Activated CD8-positive, alpha-beta memory T cell treated with anti-CD3 and anti-CD28 coated beads, Interleukin-2, amount 50 U/mL, for 48 hours (primary cell): ENCODE measurements around the gene DHRS12.
A peak's percentile ranks its signal among the peaks of the same experiment; 100 is the strongest.

ENCODE experiments used
- DNase-seq: peaks from one replicate; pipeline ENCODE4 v3.0.0-alpha.2; 2020

The DHRS12 gene, protein sequence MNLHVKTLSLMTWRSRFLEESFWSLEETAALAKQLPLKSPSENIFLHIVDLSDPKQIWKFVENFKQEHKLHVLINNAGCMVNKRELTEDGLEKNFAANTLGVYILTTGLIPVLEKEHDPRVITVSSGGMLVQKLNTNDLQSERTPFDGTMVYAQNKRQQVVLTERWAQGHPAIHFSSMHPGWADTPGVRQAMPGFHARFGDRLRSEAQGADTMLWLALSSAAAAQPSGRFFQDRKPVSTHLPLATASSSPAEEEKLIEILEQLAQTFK

GRCh38 chr13:51803422-51804294 lies at the start of gene DHRS12:
Gene DHRS12, minus strand, starts transcription at chr13:51804163. Its CDS starts 4,504 bp downstream, at chr13:51799659.
- DNase-seq, result peak; percentile 88

DNA sequence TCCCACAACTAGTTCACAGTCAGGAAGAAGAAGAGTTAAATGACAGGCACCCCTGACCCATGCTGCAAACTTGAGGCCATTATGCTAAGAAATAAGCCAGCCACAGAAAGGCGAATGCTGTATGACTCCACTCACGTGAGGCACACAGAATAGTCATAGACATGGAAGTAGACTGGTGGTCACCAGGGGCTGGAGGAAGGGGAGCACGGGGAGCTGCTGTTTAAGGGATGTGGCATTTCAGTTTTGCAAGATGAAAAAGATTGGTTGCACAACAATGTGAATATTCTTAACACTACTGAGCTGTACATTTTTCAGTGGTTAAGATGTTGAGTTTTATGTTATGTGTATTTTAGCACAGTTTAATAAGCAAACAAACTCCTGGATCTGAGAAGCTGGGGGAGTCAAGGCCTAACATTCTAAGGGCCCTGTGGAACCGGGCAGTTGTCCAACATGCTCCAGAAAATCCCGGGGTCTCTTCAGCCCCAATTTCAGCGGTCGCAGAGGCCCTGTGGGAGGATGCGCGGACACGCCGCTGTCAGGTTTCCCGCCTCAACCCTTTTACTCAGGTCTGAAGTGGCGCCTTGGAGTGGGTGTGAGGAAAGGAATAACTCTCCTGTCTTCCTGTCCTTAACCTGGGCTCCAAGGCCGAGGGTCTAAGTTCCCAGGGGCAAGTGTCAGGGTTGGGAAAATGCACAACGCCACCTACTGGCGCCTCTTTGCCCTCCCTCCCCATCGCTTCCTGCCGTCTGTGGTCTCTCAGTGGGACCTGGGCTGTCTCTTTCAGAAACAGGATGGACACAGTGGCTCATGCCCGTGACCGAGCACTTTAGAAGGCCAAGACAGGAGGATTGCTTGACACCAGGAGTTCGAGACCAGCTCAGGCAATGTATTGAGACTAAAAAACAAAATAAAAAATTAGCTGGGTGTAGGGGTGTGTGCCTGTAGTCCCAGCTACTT lies 45.5 kb upstream of the DHRS12 start:
- peak; percentile 72 for DNase-seq

GRCh38 chr13:51848674-51849073 lies 44.7 kb upstream of the DHRS12 start:
- DNase-seq, result no peak

GRCh38 chr13:51846756-51847155 lies 42.8 kb upstream of the DHRS12 start:
- DNase-seq, result no peak

DNA sequence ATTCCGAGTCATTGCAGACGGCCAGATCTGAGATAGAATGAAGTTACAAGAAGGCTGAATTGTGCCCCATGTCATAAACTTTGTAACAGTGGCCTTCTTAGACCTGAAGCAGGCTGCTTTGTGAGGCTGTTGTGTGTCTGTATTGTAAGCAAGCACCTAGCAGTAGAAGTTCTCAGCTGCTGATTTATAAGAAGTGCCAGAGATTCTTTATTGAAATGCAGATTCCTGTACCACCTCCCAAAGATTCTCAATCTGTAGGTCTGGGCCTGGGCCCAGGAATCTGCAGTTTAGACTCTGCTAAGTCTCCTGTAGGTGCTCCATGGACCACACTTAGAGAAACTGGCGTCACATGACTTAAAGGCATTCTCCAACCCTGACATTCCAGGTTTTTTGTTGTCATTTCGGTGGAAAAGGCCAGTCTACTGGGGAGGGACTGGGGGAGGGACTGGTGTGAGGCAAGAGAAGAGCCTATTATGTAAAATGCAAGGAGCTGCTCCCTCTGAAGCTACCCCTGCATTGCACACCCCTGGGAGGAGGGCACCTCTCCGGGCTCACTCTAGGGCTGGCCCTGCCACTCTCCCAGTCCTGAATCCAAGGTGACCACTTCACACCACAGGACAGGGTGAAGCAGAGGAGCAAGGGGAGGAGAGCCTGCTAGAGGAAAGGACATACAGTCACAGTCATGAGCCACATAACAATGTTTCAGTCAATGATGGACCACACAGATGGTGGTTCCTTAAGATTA lies 41.8 kb upstream of the DHRS12 start:
- DNase-seq, result no peak

DNA sequence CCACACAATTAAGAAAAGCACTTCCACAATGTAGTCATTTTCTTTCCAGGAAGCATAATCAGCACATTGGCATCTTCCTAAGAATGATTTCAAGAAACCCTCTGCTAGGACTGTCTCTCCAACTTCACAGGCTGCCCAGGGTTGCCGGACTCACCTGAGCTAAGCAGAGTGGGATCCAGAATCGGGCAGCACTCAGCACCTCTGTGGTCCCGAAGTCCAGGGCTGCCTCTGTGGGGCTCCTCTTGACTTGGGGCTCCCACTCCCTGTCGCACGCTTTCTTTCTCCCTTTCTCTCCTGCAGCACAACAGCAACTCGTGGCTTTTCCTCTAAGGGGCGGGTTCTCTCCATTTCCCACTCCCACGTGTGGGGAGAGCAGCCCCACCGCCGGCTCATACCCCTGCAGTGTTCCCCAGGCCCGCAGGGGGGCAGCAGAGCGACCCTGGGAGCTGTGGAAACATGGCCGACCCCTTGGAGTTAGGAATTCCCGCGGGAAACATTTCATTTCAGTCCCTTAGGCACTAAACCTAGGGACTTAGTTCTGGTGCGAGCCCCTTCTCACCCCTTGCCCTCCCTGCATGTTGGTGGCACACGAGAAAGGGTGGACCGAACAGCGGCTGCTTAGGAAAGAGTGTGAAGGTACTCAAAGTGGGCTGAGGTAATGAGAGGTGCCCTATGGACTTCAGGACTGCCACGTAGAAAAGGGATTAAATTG lies 41.1 kb upstream of the DHRS12 start, which contains the start of gene TMEM272:
Gene TMEM272 (minus strand): TSS at position 316 of the 712 bp plus-strand sequence. CDS start 6,647 bp downstream, outside the sequence.
- DNase-seq, result peak; percentile 84

DNA sequence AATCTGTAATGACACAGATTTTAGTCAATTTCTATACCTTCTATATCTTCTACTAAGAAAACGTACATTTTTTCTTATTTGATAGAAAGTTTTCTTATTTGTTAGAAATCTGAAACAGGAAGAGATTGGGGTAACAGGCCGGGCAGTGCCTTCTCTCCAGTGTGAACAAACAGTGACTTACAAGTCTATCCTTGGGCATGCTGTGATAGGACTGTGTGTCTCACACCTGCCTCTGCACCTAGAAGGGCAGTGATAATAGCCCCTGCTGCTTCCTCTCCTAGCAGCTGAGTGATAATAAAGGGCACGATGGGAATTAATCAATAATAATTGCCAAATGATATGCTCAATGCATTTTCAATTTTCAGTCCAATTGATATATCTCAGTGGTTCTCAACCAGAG lies 39.6 kb upstream of the DHRS12 start:
- DNase-seq, result no peak

DNA sequence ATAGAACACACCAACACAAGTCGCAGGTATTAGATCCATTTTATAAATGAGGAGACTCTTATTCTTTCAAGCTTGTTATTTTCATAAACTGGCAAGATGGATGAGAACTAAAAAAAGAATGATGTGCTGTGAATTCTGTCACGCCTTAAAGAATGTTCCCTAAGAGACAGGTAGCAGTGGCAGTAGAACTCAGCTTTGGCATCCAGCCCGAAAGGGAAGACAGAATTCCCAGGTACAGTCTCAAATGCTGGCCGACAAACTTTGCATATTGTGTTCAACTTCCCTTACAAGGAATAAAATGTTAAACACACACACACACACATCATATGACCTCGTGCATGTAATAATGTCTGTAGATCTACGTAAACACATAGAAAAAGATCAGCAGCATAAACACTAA lies 37.8 kb upstream of the DHRS12 start:
- no peak for DNase-seq

GRCh38 chr13:51840917-51841316 lies 37.0 kb upstream of the DHRS12 start:
- no peak for DNase-seq

- no peak for DNase-seq
Observed at GRCh38 chr13:51839711-51840540, 36.0 kb upstream of the DHRS12 start.

GRCh38 chr13:51838240-51838846 lies 34.4 kb upstream of the DHRS12 start:
- DNase-seq, result no peak

GRCh38 chr13:51837016-51837415 lies 33.1 kb upstream of the DHRS12 start:
- no peak for DNase-seq

- DNase-seq, result no peak
Observed at GRCh38 chr13:51834581-51835171, 30.7 kb upstream of the DHRS12 start.

- no peak for DNase-seq
Observed at GRCh38 chr13:51833980-51834379, 30.0 kb upstream of the DHRS12 start.

- no peak for DNase-seq
Observed at GRCh38 chr13:51832471-51833152, 28.6 kb upstream of the DHRS12 start.

GRCh38 chr13:51831519-51831918 lies 27.6 kb upstream of the DHRS12 start:
- no peak for DNase-seq

- DNase-seq, result no peak
Observed at GRCh38 chr13:51829568-51829899, 25.6 kb upstream of the DHRS12 start.

DNA sequence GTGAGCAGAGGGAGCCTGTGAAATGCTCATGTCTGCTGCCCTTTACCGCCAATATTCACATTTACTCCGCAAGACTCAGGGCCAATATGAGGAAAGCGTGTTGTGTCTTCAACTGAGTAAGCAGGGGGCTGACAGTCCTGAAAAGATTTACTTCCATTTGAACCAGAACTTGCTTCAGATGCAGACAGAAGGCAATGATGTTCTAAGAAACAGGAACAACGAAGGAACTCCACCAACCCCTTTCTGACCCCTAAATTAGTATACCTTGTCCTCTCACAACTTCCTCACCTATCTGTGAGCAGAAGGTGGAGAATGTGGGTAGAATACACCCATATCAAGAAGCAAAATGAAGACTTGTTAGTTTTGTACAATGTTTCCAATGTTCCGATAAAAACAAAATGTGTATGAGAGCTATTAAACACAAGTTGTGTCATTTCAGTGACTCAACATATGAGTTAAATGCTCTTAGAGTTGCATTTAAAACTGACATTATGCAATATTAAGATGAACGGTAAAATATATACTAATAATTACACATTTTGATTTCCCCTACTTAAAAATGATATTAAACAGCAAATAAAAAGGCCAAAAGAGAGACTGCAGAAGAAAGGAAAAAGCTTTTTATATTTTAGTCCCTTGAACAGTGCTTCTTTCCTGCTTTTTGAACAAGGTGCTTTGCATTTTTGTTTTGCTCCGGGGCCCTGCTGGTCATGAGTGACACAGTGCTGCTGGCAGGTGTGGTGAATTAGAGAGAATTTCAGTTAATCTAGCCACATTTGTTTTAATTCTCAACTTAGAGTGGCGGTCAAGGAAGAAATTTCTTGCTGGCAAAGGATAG lies 25.0 kb upstream of the DHRS12 start:
- no peak for DNase-seq
